OCI-LY7 (cell line): ENCODE data around the gene ACTR3. TPM values are rescaled to one million over a fixed set of nuclear protein-coding genes. Genes with fewer than 3 reads are reported as not detected.
A peak's percentile ranks its signal among the peaks of the same experiment; 100 is the strongest.

Experiments
- Bru-seq: library from RNA; stranded (reverse); fragments of 400-500 nt; gene quantifications from one replicate; lab custom pipeline; 2021; lab: Mats Ljungman, UMichigan
- BruChase-seq, 2 experiments: library from RNA; stranded (reverse); fragments of 400-500 nt; gene quantifications; one replicate each; lab custom pipeline; 2021; lab: Mats Ljungman, UMichigan
- BruUV-seq: library from RNA; stranded (reverse); fragments of 400-500 nt; replicated peaks from 2 replicates; lab custom pipeline; 2021; lab: Mats Ljungman, UMichigan
- CTCF ChIA-PET: fragments of 300-600 bp; sonication (Branson Sonifier 250); formaldehyde crosslinking; loops from one replicate; lab custom pipeline; 2022; ENCODE audit warnings: antibody characterized with exemption; ENCODE audit not compliant: unreplicated experiment; lab: Charles Lee
- POLR2A ChIA-PET: fragments of 300-600 bp; sonication (Branson Sonifier 250); formaldehyde crosslinking; loops from one replicate; lab custom pipeline; 2022; ENCODE audit warnings: antibody characterized with exemption; lab: Charles Lee
- DNase-seq: peaks from one replicate; pipeline ENCODE4 v3.0.0-alpha.2; 2015; ENCODE audit warnings: low spot score
- H2AFZ ChIP-seq: fragments of 200-600 bp; sonication (generic), shearing (Covaris generic); 2 replicates; pipeline ENCODE4 v1.6.1; 2014; ENCODE audit warnings: mild to moderate bottlenecking, antibody characterized with exemption, low read length, moderate library complexity
- H3K27ac ChIP-seq: fragments of 200-600 bp; sonication (generic); 2 replicates; pipeline ENCODE4 v1.5.1; 2014; ENCODE audit warnings: mixed run types, low read depth, mild to moderate bottlenecking, moderate library complexity, low read length, inconsistent platforms; ENCODE audit not compliant: poor library complexity, severe bottlenecking
- H3K36me3 ChIP-seq: fragments of 200-600 bp; sonication (generic); 2 replicates; pipeline ENCODE4 v1.6.1; 2014; ENCODE audit warnings: mild to moderate bottlenecking, antibody characterized with exemption, low read length, moderate library complexity, mixed read lengths; ENCODE audit not compliant: insufficient read depth
- H3K4me1 ChIP-seq: fragments of 200-600 bp; sonication (generic); 2 replicates; pipeline ENCODE4 v1.5.1; 2014; ENCODE audit warnings: mild to moderate bottlenecking, low read length; ENCODE audit not compliant: insufficient read depth, poor library complexity, severe bottlenecking
- H3K4me2 ChIP-seq: fragments of 200-600 bp; sonication (generic); 2 replicates; pipeline ENCODE4 v1.6.1; 2014; ENCODE audit warnings: mild to moderate bottlenecking, low read length
- H3K4me3 ChIP-seq: fragments of 200-600 bp; sonication (generic); 2 replicates; pipeline ENCODE4 v1.5.1; 2014; ENCODE audit warnings: mild to moderate bottlenecking, low read depth, low read length; ENCODE audit not compliant: poor library complexity, severe bottlenecking
- H3K79me2 ChIP-seq: fragments of 200-600 bp; sonication (generic); 2 replicates; pipeline ENCODE4 v1.6.1; 2016; ENCODE audit warnings: low read depth, mild to moderate bottlenecking, low read length, moderate library complexity, mixed read lengths; ENCODE audit not compliant: insufficient read depth
- H3K9me2 ChIP-seq: fragments of 200-600 bp; sonication (generic); 2 replicates; pipeline ENCODE4 v1.6.1; 2016; ENCODE audit warnings: mild to moderate bottlenecking, low read length, mixed read lengths; ENCODE audit not compliant: insufficient read depth
- H3K9me3 ChIP-seq: fragments of 200-600 bp; sonication (generic); 2 replicates; pipeline ENCODE4 v1.6.1; 2014; ENCODE audit warnings: mild to moderate bottlenecking, mixed run types, low read length, mixed read lengths
- H4K20me1 ChIP-seq: fragments of 200-600 bp; sonication (generic); 2 replicates; pipeline ENCODE4 v1.6.1; 2014; ENCODE audit warnings: mild to moderate bottlenecking, antibody characterized with exemption, low read length, moderate library complexity, mixed read lengths; ENCODE audit not compliant: insufficient read depth
- EZH2phosphoT487 ChIP-seq: fragments of 200-600 bp; sonication (generic); IDR thresholded peaks from 2 replicates; pipeline ENCODE4 v1.6.1; 2018; ENCODE audit warnings: low read depth, borderline replicate concordance, mild to moderate bottlenecking, mixed run types, antibody characterized with exemption, low read length, moderate library complexity, mixed read lengths
- intact Hi-C: fragments of 100-400 bp; cut with micrococcal nuclease; formaldehyde crosslinking; loops from one replicate; pipeline ENCODE4 v1.10.0; 2022; ENCODE audit not compliant: unreplicated experiment
- long read RNA-seq: library from polyadenylated mRNA; stranded (forward); transcript quantifications from one replicate; pipeline ENCODE4 v2.0.0, GENCODE V29; 2022
- total RNA-seq, 2 experiments: library from RNA; depleted of rRNA in 1 of 2; stranded (reverse); fragments of >200 nt in 1 of 2; shearing (Covaris generic) in 1 of 2; gene quantifications; 2 replicates each; pipeline ENCODE4 v1.2.3, GENCODE V29; 2014 to 2022
- TF ChIP-seq, protein P1 (sequence below): fragments of 200-600 bp; sonication (generic); conservative IDR thresholded peaks from 2 replicates; pipeline ENCODE4 v1.5.1; 2014; ENCODE audit warnings: mild to moderate bottlenecking, antibody characterized with exemption, low read length, moderate library complexity, mixed read lengths

ACTR3 gene
- total RNA-seq (2014; rRNA removed; shearing (Covaris generic)) (168 and 192 TPM in 2 replicates), total RNA-seq (2022) (307 and 320 TPM in 2 replicates), Bru-seq, nascent RNA (percentile 98 among the genes with signal in this experiment), BruChase-seq, experiment 1, labeled RNA remaining after a 6-hour chase (percentile 97 among the genes with signal in this experiment), BruChase-seq, experiment 2, labeled RNA remaining after a 2-hour chase (percentile 94 among the genes with signal in this experiment)
- long read RNA-seq, full-length matches to known transcripts, result 487 of 538 reads
- long read RNA-seq, partial matches to known transcripts, result 21 of 538 reads
- long read RNA-seq, other reads (novel, unspliced or antisense), result 30 of 538 reads

DNA sequence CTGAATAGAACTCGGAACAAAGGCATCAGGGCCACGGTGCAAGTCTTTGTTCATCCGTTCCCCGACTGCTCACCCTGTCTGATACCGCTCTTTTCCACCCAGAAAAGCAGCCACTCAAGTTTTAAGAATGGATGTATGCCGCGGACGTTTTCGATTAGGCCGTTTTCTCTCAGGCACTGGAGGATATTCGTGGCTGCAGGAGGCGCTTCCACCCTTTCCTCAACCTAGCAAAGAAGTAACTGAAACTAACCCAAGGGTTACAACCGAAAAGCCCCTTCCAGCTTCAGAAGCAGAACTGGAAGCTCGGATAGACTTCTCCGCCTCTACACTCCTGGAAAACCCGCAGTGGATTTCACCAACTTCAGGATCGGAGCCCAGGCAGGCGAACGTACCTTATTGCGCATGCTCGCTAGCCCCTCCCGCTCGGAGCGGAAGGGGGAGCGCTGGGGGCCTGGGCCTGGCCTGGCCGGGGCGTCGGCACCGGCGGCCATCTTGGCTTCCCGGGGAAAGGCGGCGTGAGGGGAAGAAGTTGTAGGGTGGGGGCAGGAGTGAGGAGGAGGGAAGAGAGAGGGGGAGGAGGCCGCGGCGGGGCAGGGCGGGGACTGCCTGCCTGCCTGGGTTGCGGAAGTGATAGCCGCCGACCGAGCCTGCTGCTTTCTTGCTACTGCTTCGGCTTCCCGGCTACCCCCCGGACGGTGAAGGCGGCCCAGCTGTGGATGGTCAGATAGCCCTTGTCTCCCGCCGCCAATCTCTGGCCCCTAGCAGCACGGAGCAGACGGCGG, at the start of gene ACTR3:
Gene ACTR3, plus strand, starts transcription at position 619 of the 782 bp plus-strand sequence. CDS start 191 bp downstream, outside the sequence.
- Histone ChIP-seq H4K20me1 (peaks cover 27% of the 10 kb centered on the region), H3K79me2 (peaks cover 94% of the 10 kb centered on the region), H3K27ac (peak within 1 kb of the TSS; percentile 92), H3K9me3 (no peaks in the 10 kb centered on the region), H3K4me3 (peak within 1 kb of the TSS; percentile 82), H3K9me2 (no peaks in the 10 kb centered on the region), H3K4me1 (peaks cover 69% of the 10 kb centered on the region), H2AFZ (no peak within 1 kb of the TSS; the same call in 1 of the 2 replicates), H3K36me3 (peaks cover 56% of the 10 kb centered on the region), H3K4me2 (peak within 1 kb of the TSS; percentile 99)
- no TSS peak for BruUV-seq
- TF ChIP-seq EZH2phosphoT487, result no peak
- TF ChIP-seq, protein P1, sequence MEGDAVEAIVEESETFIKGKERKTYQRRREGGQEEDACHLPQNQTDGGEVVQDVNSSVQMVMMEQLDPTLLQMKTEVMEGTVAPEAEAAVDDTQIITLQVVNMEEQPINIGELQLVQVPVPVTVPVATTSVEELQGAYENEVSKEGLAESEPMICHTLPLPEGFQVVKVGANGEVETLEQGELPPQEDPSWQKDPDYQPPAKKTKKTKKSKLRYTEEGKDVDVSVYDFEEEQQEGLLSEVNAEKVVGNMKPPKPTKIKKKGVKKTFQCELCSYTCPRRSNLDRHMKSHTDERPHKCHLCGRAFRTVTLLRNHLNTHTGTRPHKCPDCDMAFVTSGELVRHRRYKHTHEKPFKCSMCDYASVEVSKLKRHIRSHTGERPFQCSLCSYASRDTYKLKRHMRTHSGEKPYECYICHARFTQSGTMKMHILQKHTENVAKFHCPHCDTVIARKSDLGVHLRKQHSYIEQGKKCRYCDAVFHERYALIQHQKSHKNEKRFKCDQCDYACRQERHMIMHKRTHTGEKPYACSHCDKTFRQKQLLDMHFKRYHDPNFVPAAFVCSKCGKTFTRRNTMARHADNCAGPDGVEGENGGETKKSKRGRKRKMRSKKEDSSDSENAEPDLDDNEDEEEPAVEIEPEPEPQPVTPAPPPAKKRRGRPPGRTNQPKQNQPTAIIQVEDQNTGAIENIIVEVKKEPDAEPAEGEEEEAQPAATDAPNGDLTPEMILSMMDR, result no peak
- ChIA-PET CTCF (no interaction called here), POLR2A (interaction anchor here (0.9 to 3.8 kb wide), 8 partner anchors 12 to 133 kb away, joined by 3 to 20 read pairs (median 6); partner anchors contain the start of gene SLC35F5)
- intact Hi-C loops, result loop anchor here (1.0 kb wide), 2 partner anchors 28 to 133 kb away; partner anchors contain the start of gene SLC35F5
- peak; percentile 99 for DNase-seq

DNA sequence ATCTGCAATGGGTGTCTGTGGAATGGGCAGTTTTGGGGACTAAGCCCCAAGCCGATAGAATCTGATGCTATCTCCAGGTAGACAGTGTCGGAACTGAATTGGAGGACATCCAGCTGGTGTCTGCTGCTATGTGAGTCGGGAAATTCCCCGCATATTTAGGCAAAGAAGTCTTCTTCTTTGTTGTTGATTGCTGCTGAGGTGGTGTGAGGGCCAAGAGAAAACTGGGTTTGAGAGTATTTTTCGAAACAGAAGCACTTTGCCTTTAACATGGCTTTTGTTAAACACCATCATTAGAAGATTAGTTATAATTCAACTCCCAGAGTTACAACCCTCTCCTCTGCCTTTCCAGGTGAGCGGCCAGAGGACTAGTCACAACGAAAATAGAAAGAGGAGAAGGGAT, 49.4 kb upstream of the ACTR3 start:
- intact Hi-C loops, result no loop called here
- BruUV-seq, result no TSS peak
- POLR2A ChIA-PET, result no interaction called here

More for the DNA sequence above, 49.4 kb upstream of the ACTR3 start:
- Histone ChIP-seq H3K4me3 (no peak overlapping the region), H4K20me1 (no peaks in the 10 kb centered on the region), H3K9me3 (peaks cover 7% of the 10 kb centered on the region; the same call in 1 of the 2 replicates), H3K36me3 (peaks cover 6% of the 10 kb centered on the region), H3K9me2 (no peaks in the 10 kb centered on the region), H3K4me1 (peaks cover 5% of the 10 kb centered on the region), H3K27ac (no peak overlapping the region), H2AFZ (no peak overlapping the region), H3K79me2 (no peaks in the 10 kb centered on the region), H3K4me2 (no peak overlapping the region)
- CTCF ChIA-PET, result no interaction called here
- no peak for DNase-seq
- no peak for TF ChIP-seq EZH2phosphoT487
- TF ChIP-seq, protein P1, result no peak
